Subcutaneous abdominal adipose tissue (tissue), 5 donors: ENCODE results near the gene ATF5.
"Not testable (repeated sequence)": the region's sequence is repeated elsewhere in the genome, so short reads cannot be mapped to it uniquely, and the experiment has no call there.

ENCODE experiments used
- H3K27ac ChIP-seq: one replicate; pipeline ENCODE4 v1.7.0; 2013; ENCODE audit warnings: low read depth, mild to moderate bottlenecking, inconsistent platforms, low read length, moderate library complexity
- H3K27me3 ChIP-seq, 5 donors: one replicate each; pipeline ENCODE4 v1.7.0; 2013; ENCODE audit warnings: low read length in 5 of 5, inconsistent platforms in 1 of 5; ENCODE audit not compliant: control insufficient read depth in 5 of 5, insufficient read depth in 4 of 5
- H3K36me3 ChIP-seq, 5 donors: one replicate each; pipeline ENCODE4 v1.7.0; 2013; ENCODE audit warnings: low read length in 5 of 5; ENCODE audit not compliant: control insufficient read depth in 5 of 5, insufficient read depth in 5 of 5
- H3K4me1 ChIP-seq, 5 donors: one replicate each; pipeline ENCODE4 v1.7.0; 2013; ENCODE audit warnings: low read length in 5 of 5, mild to moderate bottlenecking in 3 of 5, moderate library complexity in 1 of 5; ENCODE audit not compliant: control insufficient read depth in 5 of 5, insufficient read depth in 5 of 5
- H3K4me3 ChIP-seq, 5 donors: one replicate each; pipeline ENCODE4 v1.7.0; 2013; ENCODE audit warnings: low read length in 5 of 5, low read depth in 1 of 5
- H3K9ac ChIP-seq, 5 donors: one replicate each; pipeline ENCODE4 v1.7.0; 2013; ENCODE audit warnings: low read length in 5 of 5, mild to moderate bottlenecking in 4 of 5, moderate library complexity in 3 of 5
- H3K9me3 ChIP-seq, 5 donors: one replicate each; pipeline ENCODE4 v1.7.0; 2013; ENCODE audit warnings: low read length in 5 of 5; ENCODE audit not compliant: control insufficient read depth in 5 of 5
- donor health status: healthy.
- donor health status: healthy.
- donor health status: healthy.
- donor health status: healthy.
- donor health status: healthy.

Gene ATF5

GRCh38 chr19:49940482-49940791 lies 11.4 kb downstream of the ATF5 start:
- Histone ChIP-seq H3K36me3 (no peaks in the 10 kb centered on the region), H3K27ac (no peak overlapping the region), H3K4me1 (peaks cover 0 to 9% (median 6%) of the 10 kb centered on the region in 5 donors), H3K27me3 (peaks cover 0 to 3% (median 0%) of the 10 kb centered on the region in 5 donors), H3K4me3 (no peak overlapping the region), H3K9ac (no peak overlapping the region), H3K9me3 (peaks cover 0 to 2% (median 0%) of the 10 kb centered on the region in 5 donors)

- H3K27me3 ChIP-seq, H3K27ac ChIP-seq, H3K9ac ChIP-seq, H3K4me1 ChIP-seq, H3K36me3 ChIP-seq, H3K4me3 ChIP-seq, H3K9me3 ChIP-seq: not testable (repeated sequence)
Observed at GRCh38 chr19:49944567-49944966, 15.6 kb downstream of the ATF5 start.

- Histone ChIP-seq H3K9ac (no peak overlapping the region), H3K9me3 (peaks cover 0 to 2% (median 0%) of the 10 kb centered on the region in 5 donors), H3K4me3 (no peak overlapping the region), H3K4me1 (no peaks in the 10 kb centered on the region), H3K36me3 (peaks cover 0 to 10% (median 0%) of the 10 kb centered on the region in 5 donors), H3K27me3 (peaks cover 3 to 8% (median 5%) of the 10 kb centered on the region in 5 donors), H3K27ac (no peak overlapping the region)
Observed at GRCh38 chr19:49946415-49946814, 17.4 kb downstream of the ATF5 start.

- peaks cover 0 to 10% (median 0%) of the 10 kb centered on the region in 5 donors for H3K36me3 ChIP-seq
- H3K9ac ChIP-seq = no peak overlapping the region
- H3K4me1 ChIP-seq = peaks cover 0 to 17% (median 11%) of the 10 kb centered on the region in 5 donors
- H3K9me3 ChIP-seq = peaks cover 0 to 2% (median 0%) of the 10 kb centered on the region in 5 donors
- peaks cover 4 to 27% (median 13%) of the 10 kb centered on the region in 5 donors for H3K27me3 ChIP-seq
- H3K4me3 ChIP-seq = no peak overlapping the region
- no peak overlapping the region for H3K27ac ChIP-seq
Observed at GRCh38 chr19:49949742-49950589, 21.0 kb downstream of the ATF5 start.

GRCh38 chr19:49950590-49950948 lies 21.6 kb downstream of the ATF5 start:
- peaks cover 0 to 10% (median 0%) of the 10 kb centered on the region in 5 donors for H3K36me3 ChIP-seq
- peaks cover 0 to 21% (median 17%) of the 10 kb centered on the region in 5 donors for H3K4me1 ChIP-seq
- H3K27me3 ChIP-seq = peaks cover 4 to 29% (median 13%) of the 10 kb centered on the region in 5 donors
- no peak overlapping the region for H3K27ac ChIP-seq
- no peaks in the 10 kb centered on the region for H3K9me3 ChIP-seq
- no peak overlapping the region for H3K4me3 ChIP-seq
- H3K9ac ChIP-seq = no peak overlapping the region

DNA sequence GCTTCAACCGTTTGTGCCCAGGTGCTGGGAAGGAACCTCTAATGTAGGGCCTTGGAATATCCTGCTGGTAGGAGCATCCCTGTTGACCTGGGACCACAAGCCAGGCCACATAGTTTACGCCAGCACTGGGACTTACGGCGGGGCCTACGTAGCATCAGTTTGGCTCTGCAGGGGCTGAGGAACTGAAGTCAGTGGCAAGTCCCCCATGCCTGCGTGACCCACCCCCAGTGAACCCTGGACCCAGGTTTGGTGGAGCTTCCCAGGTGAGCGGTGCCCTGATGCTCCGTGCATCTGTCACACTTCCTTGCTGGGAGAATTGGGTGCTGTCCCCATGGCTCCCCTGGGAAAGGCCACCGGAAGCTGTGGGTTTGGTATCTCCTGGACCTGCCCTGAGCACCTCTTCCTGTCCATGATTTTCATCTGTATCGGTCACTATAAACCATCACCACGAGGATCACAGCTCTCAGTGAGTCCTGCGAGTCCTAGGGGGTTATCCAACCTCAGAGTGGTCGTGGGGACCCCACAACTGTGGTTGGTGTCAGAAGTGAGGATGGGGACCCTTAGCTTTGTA lies 22.0 kb downstream of the ATF5 start:
- H3K9me3 ChIP-seq = no peaks in the 10 kb centered on the region
- no peak overlapping the region for H3K27ac ChIP-seq
- H3K4me3 ChIP-seq = no peak overlapping the region
- no peak overlapping the region for H3K9ac ChIP-seq
- peaks cover 4 to 31% (median 13%) of the 10 kb centered on the region in 5 donors for H3K27me3 ChIP-seq
- H3K36me3 ChIP-seq = peaks cover 0 to 10% (median 0%) of the 10 kb centered on the region in 5 donors
- peaks cover 0 to 21% (median 20%) of the 10 kb centered on the region in 5 donors for H3K4me1 ChIP-seq

DNA sequence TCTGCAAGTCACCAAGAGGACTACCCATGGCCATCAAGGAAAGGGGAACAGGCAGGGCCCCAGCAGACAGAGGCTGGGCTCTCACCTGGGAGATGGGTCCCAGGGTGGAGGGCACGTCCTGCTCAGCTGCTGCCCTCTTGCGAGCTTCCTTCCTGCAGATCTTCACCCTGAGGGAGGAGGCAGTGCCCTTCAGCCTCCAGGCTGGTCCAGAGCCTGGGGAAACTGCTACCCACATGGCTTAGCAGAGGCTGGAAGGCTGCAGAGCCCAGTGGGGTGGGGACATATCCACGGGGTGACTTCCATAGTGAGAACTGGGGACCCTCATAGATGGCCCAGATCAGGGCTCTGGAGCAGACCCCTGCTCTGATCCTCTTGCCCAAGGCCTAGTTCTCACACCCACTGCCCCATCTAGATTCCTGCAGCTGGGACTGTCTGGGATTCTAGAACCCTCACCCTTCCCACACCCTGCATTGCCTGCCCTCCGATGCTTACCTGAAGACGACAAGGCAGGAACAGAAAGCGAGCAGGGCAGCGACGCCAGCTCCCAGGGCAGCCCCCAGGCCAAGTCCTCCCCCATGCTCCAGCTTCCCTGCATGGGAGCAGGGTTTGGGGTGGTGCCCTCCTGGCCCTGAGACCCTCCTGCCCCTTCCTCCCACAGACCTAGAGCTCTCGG lies 22.9 kb downstream of the ATF5 start:
- Histone ChIP-seq H3K36me3 (peaks cover 0 to 10% (median 0%) of the 10 kb centered on the region in 5 donors), H3K4me1 (peaks cover 0 to 23% (median 20%) of the 10 kb centered on the region in 5 donors), H3K27ac (no peak overlapping the region), H3K4me3 (no peak overlapping the region), H3K9me3 (no peaks in the 10 kb centered on the region), H3K9ac (no peak overlapping the region), H3K27me3 (peaks cover 0 to 32% (median 13%) of the 10 kb centered on the region in 5 donors)

DNA sequence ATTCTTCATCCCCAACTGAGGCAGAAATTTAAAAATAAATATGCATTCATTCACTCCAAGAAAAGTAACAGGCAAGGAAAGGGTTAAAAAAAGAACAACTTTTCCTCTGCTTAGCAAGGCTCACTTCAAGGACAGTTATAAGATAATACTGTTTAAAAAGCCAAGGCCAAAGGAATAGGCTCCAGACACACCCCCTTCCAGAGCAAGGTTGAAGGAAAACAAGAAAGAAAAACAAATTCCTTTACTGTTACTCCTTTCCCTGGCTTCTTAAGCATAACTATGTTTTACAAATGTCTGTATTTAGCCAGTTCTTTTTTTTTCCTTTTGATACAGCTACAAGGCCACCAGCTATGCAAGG lies 23.5 kb downstream of the ATF5 start:
- H3K27ac ChIP-seq = no peak overlapping the region
- H3K9me3 ChIP-seq = no peaks in the 10 kb centered on the region
- no peak overlapping the region for H3K4me3 ChIP-seq
- peaks cover 0 to 32% (median 13%) of the 10 kb centered on the region in 5 donors for H3K27me3 ChIP-seq
- peaks cover 0 to 23% (median 20%) of the 10 kb centered on the region in 5 donors for H3K4me1 ChIP-seq
- no peak overlapping the region for H3K9ac ChIP-seq
- H3K36me3 ChIP-seq = peaks cover 0 to 10% (median 0%) of the 10 kb centered on the region in 5 donors

- Histone ChIP-seq H3K4me3 (no peak overlapping the region), H3K9me3 (no peaks in the 10 kb centered on the region), H3K36me3 (peaks cover 0 to 10% (median 0%) of the 10 kb centered on the region in 5 donors), H3K27ac (no peak overlapping the region), H3K9ac (no peak overlapping the region), H3K4me1 (peaks cover 0 to 23% (median 20%) of the 10 kb centered on the region in 5 donors), H3K27me3 (peaks cover 0 to 33% (median 13%) of the 10 kb centered on the region in 5 donors)
Observed at GRCh38 chr19:49952906-49953305, 23.9 kb downstream of the ATF5 start.

DNA sequence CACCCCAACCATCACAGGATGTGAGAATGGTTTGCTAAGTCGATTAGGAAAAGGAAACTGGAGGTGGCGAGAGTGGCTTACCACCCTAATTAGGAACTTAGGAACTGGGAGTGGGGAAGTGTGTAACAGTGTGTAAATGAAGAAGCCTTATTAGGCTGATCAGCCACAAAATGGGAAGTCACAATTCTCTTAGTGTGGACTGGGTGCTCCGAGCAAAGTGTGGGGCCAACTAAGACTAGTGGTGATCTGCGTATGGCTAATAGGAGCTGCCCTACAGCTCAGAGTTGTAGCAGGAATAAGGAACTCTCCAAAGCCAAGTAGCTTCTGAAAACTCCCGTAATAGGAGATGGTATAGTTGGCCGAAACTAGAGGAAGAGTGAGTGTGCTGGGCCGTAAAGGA lies 24.4 kb downstream of the ATF5 start:
- Histone ChIP-seq H3K27ac (no peak overlapping the region), H3K27me3 (peaks cover 0 to 38% (median 15%) of the 10 kb centered on the region in 5 donors), H3K9me3 (no peaks in the 10 kb centered on the region), H3K4me3 (no peak overlapping the region), H3K9ac (no peak overlapping the region), H3K4me1 (peaks cover 0 to 23% (median 20%) of the 10 kb centered on the region in 5 donors), H3K36me3 (peaks cover 0 to 10% (median 0%) of the 10 kb centered on the region in 5 donors)
